IPS-NIHi7 (cell line): ENCODE data around the gene TOPORS.
"Not testable (repeated sequence)": the region's sequence is repeated elsewhere in the genome, so short reads cannot be mapped to it uniquely, and the experiment has no call there.

Experiments used
- DNase-seq: peaks from one replicate; pipeline ENCODE4 v3.0.0; 2012; ENCODE audit warnings: mixed read lengths; ENCODE audit errors: extremely low spot score

The TOPORS gene

GRCh38 chr9:32566770-32567169, 14.4 kb upstream of the TOPORS start:
- DNase-seq, result no peak

GRCh38 chr9:32565967-32566366, 13.6 kb upstream of the TOPORS start:
- DNase-seq, result no peak

DNA sequence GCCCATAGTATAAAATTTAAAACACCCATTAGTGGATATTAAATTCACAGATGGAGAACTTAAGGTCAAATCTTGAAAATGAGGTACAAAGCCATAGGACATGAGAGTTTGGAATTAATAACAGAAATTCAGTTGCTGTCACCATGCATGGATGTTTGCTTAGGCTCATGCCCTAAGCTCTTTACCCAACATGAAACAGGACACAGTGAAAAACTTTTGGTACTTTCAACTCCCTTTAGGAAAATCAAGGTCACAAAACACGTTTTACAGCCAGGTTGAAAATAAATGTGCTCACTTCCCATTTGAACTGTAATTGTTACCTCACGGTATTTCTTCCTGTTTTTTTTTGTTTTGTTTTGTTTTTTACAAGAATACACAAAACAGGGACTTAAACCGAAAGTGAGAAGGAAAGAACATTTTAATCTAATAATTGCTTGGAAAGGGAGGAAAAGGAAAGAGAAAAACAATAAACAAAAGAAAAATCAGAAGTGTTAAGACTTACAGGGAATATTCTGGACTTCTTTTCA, 6.1 kb upstream of the TOPORS start:
- no peak for DNase-seq

GRCh38 chr9:32554591-32554990, 2.2 kb upstream of the TOPORS start:
- no peak for DNase-seq

DNA sequence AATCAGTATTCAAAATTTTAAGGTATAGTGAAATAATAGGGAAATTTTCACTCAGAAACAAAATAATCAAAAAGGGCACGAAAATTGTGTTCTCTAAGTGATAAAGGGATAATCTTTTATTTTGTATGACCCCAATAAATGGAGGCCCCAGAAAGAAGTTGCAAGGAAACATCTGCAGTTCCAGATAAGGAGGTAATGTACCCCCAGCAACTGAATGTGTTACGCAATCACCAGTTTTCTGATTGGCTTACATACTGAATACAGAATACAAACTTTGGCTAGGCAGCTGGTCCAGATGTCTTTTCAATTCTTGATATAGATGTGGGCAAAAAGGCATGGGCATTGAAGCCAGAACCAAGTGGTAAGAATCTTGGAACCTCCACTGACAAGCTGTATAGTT, 1.7 kb upstream of the TOPORS start:
- DNase-seq, result no peak

GRCh38 chr9:32551276-32552051, 922 bp downstream of the TOPORS start:
- DNase-seq, result peak; percentile 31

- peak; percentile 98 for DNase-seq
Observed at GRCh38 chr9:32550562-32551275, 1.7 kb downstream of the TOPORS start.

DNA sequence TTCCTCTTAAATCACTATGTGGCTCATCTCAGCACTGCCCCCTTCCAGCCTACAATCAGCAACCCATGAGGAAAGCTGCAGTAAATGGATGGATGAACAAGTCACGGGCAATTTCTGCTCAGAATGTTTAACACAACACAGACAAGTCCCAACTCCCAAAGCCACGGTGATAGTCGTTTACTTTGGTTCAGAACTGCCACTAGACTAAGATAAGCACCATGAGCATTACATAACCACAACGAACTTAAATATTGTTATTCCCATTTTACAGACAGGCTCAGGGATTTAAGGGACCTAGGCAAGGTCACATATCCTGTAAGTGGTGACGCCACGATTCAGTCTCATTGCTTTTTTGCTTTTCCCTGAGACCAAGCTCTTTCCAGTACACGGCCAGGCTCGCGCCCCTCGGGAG, 2.2 kb downstream of the TOPORS start:
- DNase-seq, result no peak

GRCh38 chr9:32548213-32548612, 4.2 kb downstream of the TOPORS start:
- DNase-seq, result not testable (repeated sequence)

GRCh38 chr9:32545884-32546283, 6.5 kb downstream of the TOPORS start:
- no peak for DNase-seq

- no peak for DNase-seq
Observed at GRCh38 chr9:32543047-32543446, 9.3 kb downstream of the TOPORS start.

DNA sequence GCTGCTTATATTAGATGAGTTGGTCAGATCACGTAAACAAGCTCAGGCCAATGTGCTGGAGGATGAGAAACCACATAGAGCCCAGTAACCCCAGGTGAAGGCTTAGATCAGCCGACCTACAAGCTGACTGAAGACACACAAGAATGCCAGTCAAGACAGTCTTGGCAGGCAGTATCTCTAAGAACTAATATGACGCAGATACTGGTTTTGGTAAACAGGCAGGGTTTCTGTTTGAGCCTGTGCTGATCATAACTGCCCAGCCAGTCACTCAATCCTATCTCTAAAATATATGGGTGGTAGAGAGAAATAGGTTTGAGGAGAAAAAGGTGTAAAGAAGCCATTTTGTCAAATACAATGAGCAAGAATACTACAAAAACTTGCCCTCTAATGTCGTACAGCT, 18.6 kb downstream of the TOPORS start:
- no peak for DNase-seq

GRCh38 chr9:32533336-32533735, 19.1 kb downstream of the TOPORS start:
- DNase-seq, result no peak

GRCh38 chr9:32526707-32527048, 25.7 kb downstream of the TOPORS start:
- DNase-seq, result no peak

DNA sequence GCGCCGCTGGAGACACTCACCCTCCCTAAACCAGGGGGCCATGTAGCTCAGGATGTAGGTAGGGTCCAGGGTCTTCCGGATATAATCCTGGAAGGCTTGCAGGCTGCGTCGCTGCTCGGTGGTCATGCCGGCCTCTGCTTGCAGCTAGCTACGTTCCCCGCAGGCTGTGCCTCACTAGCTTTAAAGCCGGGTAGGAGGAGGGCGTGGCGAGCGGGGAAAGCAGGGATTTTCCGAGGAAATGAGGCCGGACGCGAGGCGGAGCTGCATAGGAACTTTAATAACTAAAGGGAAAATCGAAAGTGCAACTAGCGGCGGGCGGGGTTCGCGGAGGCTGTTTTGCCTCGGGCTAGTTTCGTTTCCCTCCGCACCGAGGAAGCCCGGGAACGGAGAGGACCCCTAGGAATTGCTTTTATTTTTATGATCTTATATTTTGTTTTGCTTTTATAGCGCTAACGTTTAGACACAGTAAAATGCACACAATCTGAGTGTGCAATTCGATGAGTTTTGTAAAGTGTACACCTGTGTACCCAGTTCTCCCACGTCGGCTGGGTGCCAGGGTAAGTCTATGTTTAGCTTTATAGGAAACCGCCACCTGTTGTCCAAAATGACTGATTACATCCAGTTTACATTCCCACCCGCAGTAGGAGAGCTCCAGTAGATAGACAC, 26.2 kb downstream of the TOPORS start, which contains the start of gene RIGI:
RIGI (minus strand) TSS at position 156 of the 666 bp plus-strand sequence; CDS start at position 126, 30 bp downstream.
- DNase-seq, result peak; percentile 64

GRCh38 chr9:32525709-32526030, 26.7 kb downstream of the TOPORS start:
- no peak for DNase-seq

DNA sequence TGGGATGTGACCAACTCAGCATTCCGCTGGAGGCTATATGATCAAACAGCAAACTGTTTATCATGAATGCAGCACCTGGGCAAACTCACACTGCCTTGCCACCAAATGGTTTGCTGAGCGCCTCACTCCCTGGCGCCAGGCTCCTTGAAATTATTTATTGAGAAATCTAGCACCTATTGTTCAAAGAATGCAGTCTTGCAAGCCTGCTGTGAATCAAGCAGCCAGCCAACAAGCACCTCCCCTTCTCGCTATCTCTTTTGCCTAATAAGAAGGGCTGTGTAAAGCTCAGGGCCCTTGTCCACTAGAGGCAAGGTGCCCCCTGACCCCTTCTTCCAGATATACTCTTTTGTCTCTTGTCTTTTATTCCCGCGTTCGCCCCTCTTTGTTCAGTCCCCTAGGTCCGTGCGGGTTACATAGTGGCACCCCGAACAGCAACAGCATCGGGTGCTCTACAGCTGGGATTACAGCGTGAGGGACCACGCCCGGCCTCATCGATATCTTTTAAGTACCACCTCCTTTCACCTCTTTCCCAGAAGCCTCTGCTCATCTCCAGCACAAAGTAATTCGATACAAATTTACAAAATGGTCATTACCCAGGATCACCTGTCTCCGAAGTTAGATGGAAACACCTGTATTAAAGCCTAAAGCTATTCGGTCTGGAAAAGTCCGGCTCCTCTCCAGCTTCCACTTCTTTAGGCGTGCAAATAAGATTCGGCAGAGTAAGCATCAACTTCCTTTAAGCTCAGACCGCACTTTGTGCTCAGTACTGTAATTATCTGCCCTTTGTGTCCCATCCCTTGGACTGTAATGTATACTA, 27.3 kb downstream of the TOPORS start:
- DNase-seq, result no peak

DNA sequence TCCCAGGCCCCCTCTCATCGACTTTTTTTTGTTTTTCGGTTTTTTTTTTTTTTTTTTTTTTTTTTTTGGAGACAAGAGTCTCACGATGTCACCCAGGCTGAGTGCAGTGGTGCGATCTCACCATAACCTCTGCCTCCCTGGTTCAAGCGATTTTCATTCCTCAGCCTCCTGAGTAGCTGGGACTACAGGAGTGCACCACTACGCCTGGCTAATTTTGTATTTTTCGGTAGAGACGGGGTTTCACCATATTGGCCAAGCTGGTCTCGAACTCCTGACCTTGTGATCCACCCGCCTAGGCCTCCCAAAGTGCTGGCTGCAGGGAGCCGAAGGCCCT, 27.9 kb downstream of the TOPORS start:
- DNase-seq, result not testable (repeated sequence)

- no peak for DNase-seq
Observed at GRCh38 chr9:32523910-32524309, 28.5 kb downstream of the TOPORS start.

- no peak for DNase-seq
Observed at GRCh38 chr9:32518276-32518675, 34.1 kb downstream of the TOPORS start.

DNA sequence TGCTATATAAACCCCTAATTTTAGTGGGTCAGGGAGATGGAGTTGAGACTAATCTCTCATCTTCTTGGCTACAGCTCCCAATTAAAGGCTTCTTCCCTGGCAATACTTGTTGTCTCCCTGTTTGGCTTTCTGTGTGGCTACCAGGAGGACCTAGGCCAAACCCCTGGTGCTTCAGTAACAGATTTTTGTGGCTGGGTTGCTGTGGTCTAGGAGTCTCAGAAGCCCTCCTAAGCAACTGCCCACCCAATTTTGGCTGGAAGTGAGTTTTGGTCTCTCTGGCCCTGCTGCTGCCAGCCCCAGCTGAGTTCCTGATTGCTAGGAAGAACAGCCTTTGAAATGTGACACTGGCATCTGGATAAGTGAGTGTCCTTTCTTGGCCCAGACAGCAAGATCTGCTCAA, 36.1 kb downstream of the TOPORS start:
- no peak for DNase-seq

GRCh38 chr9:32508728-32509127, 43.7 kb downstream of the TOPORS start:
- DNase-seq, result no peak
